K562 (cell line): ENCODE data around the gene CRAMP1. TPM values are rescaled to one million over a fixed set of nuclear protein-coding genes. Genes with fewer than 3 reads are reported as not detected.
A peak's percentile ranks its signal among the peaks of the same experiment; 100 is the strongest.

Experiments used
- ATAC-seq: fragments of 200-7000 bp; cut with Tn5 transposase; 3 replicates; pipeline ENCODE4 v1.9.1; 2020; ENCODE audit warnings: moderate library complexity
- BruUV-seq: library from RNA; stranded (reverse); fragments of 400-500 nt; replicated peaks from 2 replicates; lab custom pipeline; 2021; lab: Mats Ljungman, UMichigan
- CTCF ChIA-PET: fragments of 300-600 bp; formaldehyde crosslinking; extraction: SDS; loops from one replicate; lab custom pipeline; 2021; ENCODE audit warnings: low intra/inter-chr PET ratio; lab: Yijun Ruan, JAX
- POLR2A ChIA-PET: fragments of 300-600, 350-650 bp; sonication (Branson Sonifier 250); formaldehyde crosslinking; extraction: SDS; loops from one replicate; lab custom pipeline; 2021; ENCODE audit warnings: antibody characterized with exemption, inconsistent platforms; lab: Yijun Ruan, JAX
- DNase-seq, 4 experiments: peaks; one replicate each; pipeline versions ENCODE4 v3.0.0 to v3.0.0-alpha.2; 2011 to 2018; ENCODE audit warnings: low spot score in 3 of 4, mixed read lengths in 3 of 4; ENCODE audit errors: extremely low read depth in 1 of 4
- FAIRE-seq: peaks from 2 replicates; lab custom pipeline; 2011; peaks lifted over from hg19 to GRCh38; lab: Jason Lieb, UNC
- H2AFZ ChIP-seq: 2 replicates; pipeline ENCODE4 v1.6.0; 2011; ENCODE audit warnings: low read depth, low read length, control low read depth, inconsistent platforms
- H3K27ac ChIP-seq: fragments of 200-600 bp; 3 replicates; pipeline ENCODE4 v1.8.0; 2011; ENCODE audit warnings: low read depth, mild to moderate bottlenecking, control low read depth, inconsistent platforms, low read length, moderate library complexity, mixed read lengths; ENCODE audit errors: extremely low read depth
- H3K27me3 ChIP-seq, 2 experiments: fragments of 300-600 bp in 1 of 2; 2 replicates in 1 of 2; 3 replicates in 1 of 2; pipeline versions ENCODE4 v1.6.0 to v1.8.0; 2011; ENCODE audit warnings: inconsistent platforms in 2 of 2, low read length in 2 of 2, mild to moderate bottlenecking in 1 of 2, mixed read lengths in 1 of 2, moderate library complexity in 1 of 2; ENCODE audit not compliant: control insufficient read depth in 2 of 2, insufficient read depth in 2 of 2
- H3K36me3 ChIP-seq: fragments of 300-600 bp; 3 replicates; pipeline ENCODE4 v1.8.0; 2011; ENCODE audit warnings: mild to moderate bottlenecking, low read length, inconsistent platforms; ENCODE audit not compliant: control insufficient read depth, insufficient read depth
- H3K4me1 ChIP-seq, 2 experiments: fragments of 200-600 bp in 1 of 2; replicated peaks in 1 of 2; 2 replicates in 1 of 2; 3 replicates in 1 of 2; pipeline versions ENCODE4 v1.5.1 to v1.8.0; 2011; ENCODE audit warnings: inconsistent platforms in 2 of 2, low read length in 2 of 2, mild to moderate bottlenecking in 1 of 2, mixed read lengths in 1 of 2, moderate library complexity in 1 of 2; ENCODE audit not compliant: control insufficient read depth in 2 of 2, insufficient read depth in 2 of 2
- H3K4me2 ChIP-seq: 2 replicates; pipeline ENCODE4 v1.6.1; 2011; ENCODE audit warnings: low read length, control low read depth, inconsistent platforms, mixed read lengths; ENCODE audit not compliant: insufficient read depth
- H3K4me3 ChIP-seq: fragments of 200-600 bp; sonication (generic), shearing (Covaris generic); 2 replicates; pipeline ENCODE4 v1.5.1; 2016; ENCODE audit warnings: control low read depth, inconsistent platforms
- H3K79me2 ChIP-seq: fragments of 200-600 bp; 3 replicates; pipeline ENCODE4 v1.8.0; 2011; ENCODE audit warnings: low read length, inconsistent platforms; ENCODE audit not compliant: control insufficient read depth, insufficient read depth
- H3K9ac ChIP-seq, 2 experiments: 2 replicates each; pipeline versions ENCODE4 v1.6.0 to v1.6.1; 2011; ENCODE audit warnings: low read depth in 2 of 2, low read length in 2 of 2, control low read depth in 1 of 2, inconsistent platforms in 1 of 2, mild to moderate bottlenecking in 1 of 2, mixed read lengths in 1 of 2; ENCODE audit not compliant: insufficient read depth in 1 of 2
- H3K9me1 ChIP-seq: one replicate; pipeline ENCODE4 v1.6.0; 2011; ENCODE audit warnings: inconsistent platforms, mild to moderate bottlenecking, low read length, moderate library complexity; ENCODE audit not compliant: control insufficient read depth, insufficient read depth
- H3K9me3 ChIP-seq: replicated peaks from 2 replicates; pipeline ENCODE4 v1.5.1; 2011; ENCODE audit warnings: low read depth, low read length, inconsistent platforms; ENCODE audit not compliant: control insufficient read depth, insufficient read depth
- H4K20me1 ChIP-seq: replicated peaks from 2 replicates; pipeline ENCODE4 v1.6.1; 2011; ENCODE audit warnings: low read length, inconsistent platforms, mixed read lengths; ENCODE audit not compliant: control insufficient read depth, insufficient read depth
- CBFA2T3 ChIP-seq: fragments of 450-650 bp; IDR thresholded peaks from 2 replicates; pipeline ENCODE4 v1.6.1; 2017
- EHMT2 ChIP-seq: fragments of 450-650 bp; IDR thresholded peaks from 2 replicates; pipeline ENCODE4 v1.6.1; 2018; ENCODE audit warnings: antibody characterized with exemption
- FOXM1 ChIP-seq, 2 experiments: fragments of 450-650 bp in 1 of 2; sonication (generic) in 1 of 2; formaldehyde crosslinking in 1 of 2; IDR thresholded peaks; 2 replicates each; pipeline versions ENCODE4 v1.6.1 to v1.9.0; 2017 to 2022; ENCODE audit warnings: low read depth in 2 of 2, mild to moderate bottlenecking in 2 of 2, missing genetic modification reagents in 1 of 2, moderate library complexity in 1 of 2
- KHSRP ChIP-seq: fragments of 450-650 bp; IDR thresholded peaks from 2 replicates; pipeline ENCODE4 v1.6.1; 2017
- KLF10 ChIP-seq: fragments of 250-450 bp; sonication (Bioruptor Pico); IDR thresholded peaks from 2 replicates; pipeline ENCODE4 v1.6.1; 2021; ENCODE audit warnings: matching md5 sums
- MECOM ChIP-seq: fragments of 250-450 bp; sonication (Bioruptor Pico); IDR thresholded peaks from 2 replicates; pipeline ENCODE4 v1.8.0; 2022; ENCODE audit warnings: inconsistent platforms
- NFRKB ChIP-seq: fragments of 450-650 bp; IDR thresholded peaks from 2 replicates; pipeline ENCODE4 v1.6.1; 2016; ENCODE audit warnings: low read depth
- POLR2H ChIP-seq: IDR thresholded peaks from 2 replicates; pipeline ENCODE4 v1.6.1; 2016; ENCODE audit warnings: missing genetic modification characterization, low read depth, mild to moderate bottlenecking, control low read depth, missing compliant biosample characterization, moderate library complexity
- ZBTB17 ChIP-seq: fragments of 450-650 bp; formaldehyde crosslinking; IDR thresholded peaks from 2 replicates; pipeline ENCODE4 v1.4.0; 2020; ENCODE audit warnings: mild to moderate bottlenecking
- ZFP36 ChIP-seq: fragments of 150-350 bp; IDR thresholded peaks from 2 replicates; pipeline ENCODE4 v1.6.1; 2018; ENCODE audit warnings: low read length, low read depth; ENCODE audit not compliant: partially characterized antibody
- ZFX ChIP-seq: sonication (generic); formaldehyde crosslinking; IDR thresholded peaks from 2 replicates; pipeline ENCODE4 v1.8.0; 2022; ENCODE audit warnings: mild to moderate bottlenecking, missing genetic modification reagents, moderate library complexity
- ZNF263 ChIP-seq: sonication (generic); formaldehyde crosslinking; IDR thresholded peaks from 2 replicates; pipeline ENCODE4 v1.8.0; 2022; ENCODE audit warnings: mild to moderate bottlenecking, missing genetic modification reagents, borderline replicate concordance
- ZSCAN32 ChIP-seq: fragments of 450-650 bp; formaldehyde crosslinking; IDR thresholded peaks from 2 replicates; pipeline ENCODE4 v1.4.0; 2020; ENCODE audit warnings: mild to moderate bottlenecking, moderate library complexity
- ZZZ3 ChIP-seq: fragments of 450-650 bp; IDR thresholded peaks from 2 replicates; pipeline ENCODE4 v1.6.1; 2016; ENCODE audit warnings: antibody characterized with exemption, mild to moderate bottlenecking, moderate library complexity
- WGBS: fragments of 100-300 bp; shearing (Covaris generic); methylation state at CpG from one replicate; pipeline ENCODE4 v1.1.6; 2016; ENCODE audit warnings: low coverage, mixed read lengths; ENCODE audit not compliant: insufficient coverage; ENCODE audit errors: missing lambda C conversion rate; 5-methylcytosine and 5-hydroxymethylcytosine counted together
- in situ Hi-C: fragments of 300-500 bp; cut with MboI; formaldehyde crosslinking; loops from 4 replicates; pipeline ENCODE4 v1.15.0; 2018; ENCODE audit warnings: inconsistent platforms, mixed read lengths
- intact Hi-C: fragments of 100-400 bp; cut with micrococcal nuclease; formaldehyde crosslinking; loops from 2 replicates; pipeline ENCODE4 v1.14.2; 2022
- polyA plus RNA-seq, 8 experiments: library from polyadenylated mRNA; depleted of rRNA in 4 of 8; stranded (reverse) in 5 of 8; unstranded in 3 of 8; fragments of >200 nt; fragmentation: Nextera tagmentation in 2 of 8; fragmentation: Illumina TruSeq in 1 of 8; extraction: Ambion mirVana in 2 of 8; extraction: Trizol in 1 of 8; gene quantifications; 2 replicates each; pipeline versions ENCODE4 v1.2.1 to v1.2.3, GENCODE V29; 2011 to 2014; ENCODE audit warnings: inconsistent platforms in 1 of 8, missing spikeins in 1 of 8
- total RNA-seq, 7 experiments: library from RNA; depleted of rRNA in 6 of 7; stranded (reverse); fragments of >200 nt in 6 of 7; fragmentation: Illumina TruSeq in 2 of 7; extraction: Trizol in 2 of 7; gene quantifications; 2 replicates each; pipeline versions ENCODE4 v1.2.1 to v1.2.3, GENCODE V29; 2011 to 2021; ENCODE audit warnings: low replicate concordance in 1 of 7

CRAMP1 gene
- total and polyA plus RNA-seq, 9 of the 15 experiments (the other 6 are each of a cell fraction or from before 2014, with no cell fraction given), result 0.52 to 20.8 (median 7.5) TPM

- no peak for ATAC-seq
- H3K9ac ChIP-seq, result peak overlapping the region in 1 of 2 experiments; percentile 71; a peak in 2 of 4 replicates
- peaks cover 31% of the 10 kb centered on the region for H4K20me1 ChIP-seq
- H3K27ac ChIP-seq, result no peak overlapping the region
- FAIRE-seq, result no peak
- 81% methylated on average over 13 of the region's 15 CpGs for WGBS
- BruUV-seq, result no TSS peak
- H3K27me3 ChIP-seq, result no peaks in the 10 kb centered on the region
- POLR2A ChIA-PET, result interaction anchor here (0.6 to 4.1 kb wide), 8 partner anchors 10 to 305 kb away, joined by 3 to 21 read pairs (median 4); partner anchors contain the start of genes JPT2, NUBP2, SPSB3 and UQCC4
- intact Hi-C loops, result no loop called here
- peak overlapping the region; percentile 86 for H3K4me2 ChIP-seq
- H3K9me3 ChIP-seq, result no peaks in the 10 kb centered on the region
- DNase-seq, result no peak
- H3K4me3 ChIP-seq, result no peak overlapping the region
- peaks cover 4% of the 10 kb centered on the region; the same call in 1 of the 3 replicates for H3K36me3 ChIP-seq
- in situ Hi-C loops, result no loop called here
- H3K9me1 ChIP-seq, result peaks cover 4% of the 10 kb centered on the region
- peaks cover 24 to 51% of the 10 kb centered on the region in 2 experiments for H3K4me1 ChIP-seq
- TF ChIP-seq KHSRP, result no peak
- no peak for TF ChIP-seq KLF10
- no peak for TF ChIP-seq POLR2H
- no peak for TF ChIP-seq FOXM1 (IDR thresholded peaks at IDR 0.05; ENCODE audit: low read depth)
- no peak for TF ChIP-seq FOXM1 (CRISPR knock-in tag; IDR thresholded peaks at IDR 0.05; ENCODE audit: low read depth)
- no peak for TF ChIP-seq ZSCAN32 (CRISPR knock-in tag)
- TF ChIP-seq MECOM (CRISPR knock-in tag), result no peak
- TF ChIP-seq ZZZ3, result no peak
- TF ChIP-seq CBFA2T3, result no peak
- TF ChIP-seq ZFP36, result no peak
- no peak for TF ChIP-seq ZNF263 (CRISPR knock-in tag)
- TF ChIP-seq EHMT2, result no peak
- TF ChIP-seq ZBTB17, result no peak
- no peak for TF ChIP-seq NFRKB
- no peak for TF ChIP-seq ZFX (CRISPR knock-in tag)
- CTCF ChIA-PET, result no interaction called here
- H2AFZ ChIP-seq, result no peak overlapping the region
- H3K79me2 ChIP-seq, result peaks cover 73% of the 10 kb centered on the region
These were observed 97.2 kb downstream of the CRAMP1 start for GRCh38 chr16:1709356-1709755.
